PFSK-1 (cell line): ENCODE measurements around the gene B3GNT3.

Experiments
- FOXP2 ChIP-seq: optimal IDR thresholded peaks from 2 replicates; pipeline ENCODE3; 2011; ENCODE audit warnings: borderline replicate concordance, control low read depth, inconsistent platforms; ENCODE audit not compliant: insufficient read depth; ENCODE audit errors: extremely low read length, extremely low read depth
- POLR2AphosphoS5 ChIP-seq: IDR thresholded peaks from 2 replicates; pipeline ENCODE4 v1.6.1; 2012; ENCODE audit warnings: low read depth, mild to moderate bottlenecking, control low read depth, low read length, moderate library complexity
- REST ChIP-seq, 2 experiments: IDR thresholded peaks; 2 replicates each; pipeline versions ENCODE4 v1.6.1 to v1.8.0; 2011 to 2012; ENCODE audit warnings: low read depth in 2 of 2, low read length in 2 of 2, control low read depth in 1 of 2, inconsistent platforms in 1 of 2, mild to moderate bottlenecking in 1 of 2, moderate library complexity in 1 of 2; ENCODE audit not compliant: insufficient read depth in 1 of 2
- SIN3A ChIP-seq: IDR thresholded peaks from 2 replicates; pipeline ENCODE4 v1.6.1; 2012; ENCODE audit warnings: mild to moderate bottlenecking, low read length, moderate library complexity, borderline replicate concordance; ENCODE audit not compliant: insufficient read depth
- TAF1 ChIP-seq: IDR thresholded peaks from 2 replicates; pipeline ENCODE4 v1.6.1; 2012; ENCODE audit warnings: low read length, control low read depth, borderline replicate concordance; ENCODE audit not compliant: insufficient read depth

B3GNT3 gene

GRCh38 chr19:17802137-17802858, 7.4 kb downstream of the B3GNT3 start:
- TF ChIP-seq POLR2AphosphoS5 = no peak
- no peak for TF ChIP-seq SIN3A
- no peak for TF ChIP-seq REST (IDR thresholded peaks at IDR 0.05; ENCODE audit: insufficient read depth in 1 of 2, low read depth in 2 of 2, low read length in 2 of 2)
- TF ChIP-seq TAF1 = no peak
- no peak for TF ChIP-seq FOXP2

GRCh38 chr19:17803264-17803896, 8.4 kb downstream of the B3GNT3 start:
- no peak for TF ChIP-seq FOXP2
- TF ChIP-seq POLR2AphosphoS5 = no peak
- no peak for TF ChIP-seq REST (IDR thresholded peaks at IDR 0.05; ENCODE audit: insufficient read depth in 1 of 2, low read depth in 2 of 2, low read length in 2 of 2)
- TF ChIP-seq TAF1 = no peak
- TF ChIP-seq SIN3A = no peak

GRCh38 chr19:17805427-17805826, 10.5 kb downstream of the B3GNT3 start:
- no peak for TF ChIP-seq TAF1
- no peak for TF ChIP-seq POLR2AphosphoS5
- no peak for TF ChIP-seq FOXP2
- no peak for TF ChIP-seq REST (IDR thresholded peaks at IDR 0.05; ENCODE audit: insufficient read depth in 1 of 2, low read depth in 2 of 2, low read length in 2 of 2)
- TF ChIP-seq SIN3A = no peak

- TF ChIP-seq FOXP2 (no peak), TAF1 (no peak), SIN3A (no peak), REST (IDR thresholded peaks at IDR 0.05; ENCODE audit: insufficient read depth in 1 of 2, low read depth in 2 of 2, low read length in 2 of 2) (no peak)
Observed at GRCh38 chr19:17806945-17807344, 12.0 kb downstream of the B3GNT3 start.
